GM23338 (cell line): ENCODE measurements around the gene ARF5. TPM values are rescaled to one million over a fixed set of nuclear protein-coding genes. Genes with fewer than 3 reads are reported as not detected.

ENCODE experiments used
- ATAC-seq: fragments of 200-7000 bp; cut with Tn5 transposase; 3 replicates; pipeline ENCODE4 v1.9.1; 2020
- DNase-seq: peaks from one replicate; pipeline ENCODE4 v3.0.0-alpha.2; 2015; ENCODE audit warnings: low spot score
- H2AFZ ChIP-seq: fragments of 200-600 bp; sonication (generic); 2 replicates; pipeline ENCODE4 v1.8.0; 2016; ENCODE audit warnings: antibody characterized with exemption, mild to moderate bottlenecking, moderate library complexity
- H3F3A ChIP-seq: fragments of 200-600 bp; sonication (generic); replicated peaks from 2 replicates; pipeline ENCODE4 v1.8.0; 2017; ENCODE audit warnings: antibody characterized with exemption, mixed run types, low read depth
- H3K27ac ChIP-seq: fragments of 200-600 bp; sonication (generic); 2 replicates; pipeline ENCODE4 v1.6.1; 2016; ENCODE audit warnings: low read depth
- H3K27me3 ChIP-seq: fragments of 200-600 bp; sonication (generic); 2 replicates; pipeline ENCODE4 v1.8.0; 2016; ENCODE audit warnings: mild to moderate bottlenecking, mixed run types, moderate library complexity; ENCODE audit not compliant: insufficient read depth
- H3K36me3 ChIP-seq: fragments of 200-600 bp; sonication (generic); 2 replicates; pipeline ENCODE4 v1.8.0; 2016; ENCODE audit warnings: mild to moderate bottlenecking; ENCODE audit not compliant: insufficient read depth
- H3K4me1 ChIP-seq: fragments of 200-600 bp; sonication (generic); 2 replicates; pipeline ENCODE4 v1.8.0; 2016; ENCODE audit warnings: mild to moderate bottlenecking, moderate library complexity; ENCODE audit not compliant: insufficient read depth
- H3K4me2 ChIP-seq: fragments of 200-600 bp; sonication (generic); 2 replicates; pipeline ENCODE4 v1.7.1; 2017; ENCODE audit warnings: mixed run types
- H3K4me3 ChIP-seq: fragments of 200-600 bp; sonication (generic); 2 replicates; pipeline ENCODE4 v1.6.1; 2016; ENCODE audit warnings: mixed run types
- H3K79me2 ChIP-seq: fragments of 200-600 bp; sonication (generic); replicated peaks from 2 replicates; pipeline ENCODE4 v1.8.0; 2017; ENCODE audit warnings: mild to moderate bottlenecking; ENCODE audit not compliant: insufficient read depth
- H3K9me2 ChIP-seq: fragments of 200-600 bp; sonication (generic); 2 replicates; pipeline ENCODE4 v1.8.0; 2017; ENCODE audit not compliant: insufficient read depth
- H4K20me1 ChIP-seq: fragments of 200-600 bp; sonication (generic); replicated peaks from 2 replicates; pipeline ENCODE4 v1.8.0; 2017; ENCODE audit warnings: mild to moderate bottlenecking; ENCODE audit not compliant: insufficient read depth
- H3K27ac Mint-ChIP-seq: 2 replicates; pipeline ENCODE4 v1.8.0; 2020; ENCODE audit warnings: inconsistent platforms, mild to moderate bottlenecking, moderate library complexity, mixed read lengths
- H3K27me3 Mint-ChIP-seq: 3 replicates; pipeline ENCODE4 v1.8.0; 2022; ENCODE audit warnings: low read depth, mild to moderate bottlenecking, moderate library complexity, mixed read lengths, inconsistent platforms; ENCODE audit not compliant: insufficient read depth, poor library complexity
- H3K36me3 Mint-ChIP-seq: 3 replicates; pipeline ENCODE4 v1.8.0; 2021; ENCODE audit warnings: low read depth, mild to moderate bottlenecking, inconsistent platforms, moderate library complexity, mixed read lengths
- H3K4me1 Mint-ChIP-seq: 3 replicates; pipeline ENCODE4 v1.8.0; 2020; ENCODE audit warnings: mild to moderate bottlenecking, inconsistent platforms, mixed read lengths
- H3K4me3 Mint-ChIP-seq: 3 replicates; pipeline ENCODE4 v1.8.0; 2021; ENCODE audit warnings: moderate library complexity, mild to moderate bottlenecking, inconsistent platforms, mixed read lengths
- H3K9me3 Mint-ChIP-seq: 3 replicates; pipeline ENCODE4 v1.8.0; 2020; ENCODE audit warnings: moderate library complexity, mild to moderate bottlenecking, inconsistent platforms, mixed read lengths
- CREB1 ChIP-seq: fragments of 250-450 bp; sonication (Bioruptor Pico); IDR thresholded peaks from 2 replicates; pipeline ENCODE4 v1.5.0; 2020; ENCODE audit warnings: low read depth, mild to moderate bottlenecking, moderate library complexity
- ETS1 ChIP-seq: IDR thresholded peaks from 2 replicates; pipeline ENCODE4 v1.6.1; 2016; ENCODE audit warnings: antibody characterized with exemption
- EZH2 ChIP-seq: fragments of 200-600 bp; sonication (generic); IDR thresholded peaks from one replicate; pipeline ENCODE4 v1.8.0; 2017; ENCODE audit warnings: antibody characterized with exemption, mild to moderate bottlenecking, low read depth; ENCODE audit not compliant: unreplicated experiment
- EZH2phosphoT487 ChIP-seq: fragments of 200-600 bp; sonication (generic); IDR thresholded peaks from one replicate; pipeline ENCODE4 v1.8.1; 2018; ENCODE audit warnings: antibody characterized with exemption; ENCODE audit not compliant: unreplicated experiment
- JUNB ChIP-seq: IDR thresholded peaks from one replicate; pipeline ENCODE4 v1.6.1; 2016; ENCODE audit warnings: antibody characterized with exemption; ENCODE audit not compliant: unreplicated experiment
- NANOG ChIP-seq: IDR thresholded peaks from 2 replicates; pipeline ENCODE4 v1.6.1; 2016; ENCODE audit warnings: antibody characterized with exemption, borderline replicate concordance
- POLR2AphosphoS5 ChIP-seq: IDR thresholded peaks from 2 replicates; pipeline ENCODE4 v1.6.1; 2016; ENCODE audit warnings: antibody characterized with exemption, low read depth
- REST ChIP-seq: IDR thresholded peaks from one replicate; pipeline ENCODE4 v1.6.1; 2018; ENCODE audit warnings: antibody characterized with exemption; ENCODE audit not compliant: unreplicated experiment
- STAT1 ChIP-seq: IDR thresholded peaks from one replicate; pipeline ENCODE4 v1.6.1; 2016; ENCODE audit warnings: antibody characterized with exemption; ENCODE audit not compliant: unreplicated experiment
- ZNF114 ChIP-seq: fragments of 250-450 bp; sonication (Bioruptor Pico); IDR thresholded peaks from 2 replicates; pipeline ENCODE4 v1.5.0; 2020; ENCODE audit warnings: mild to moderate bottlenecking, moderate library complexity
- ZNF331 ChIP-seq: fragments of 250-450 bp; sonication (Bioruptor Pico); IDR thresholded peaks from 2 replicates; pipeline ENCODE4 v1.5.0; 2020; ENCODE audit warnings: low read depth, mild to moderate bottlenecking, moderate library complexity
- ZNF462 ChIP-seq: fragments of 250-450 bp; sonication (Bioruptor Pico); IDR thresholded peaks from 2 replicates; pipeline ENCODE4 v1.5.0; 2020; ENCODE audit warnings: mild to moderate bottlenecking, moderate library complexity
- polyA plus RNA-seq: library from polyadenylated mRNA; unstranded; fragments of >200 nt; fragmentation: Nextera tagmentation; extraction: Ambion mirVana; gene quantifications from 2 replicates; pipeline ENCODE4 v1.2.1, GENCODE V29; 2016
- total RNA-seq: library from RNA; depleted of rRNA; stranded (reverse); fragments of >200 nt; shearing (Covaris generic); gene quantifications from 2 replicates; pipeline ENCODE4 v1.2.3, GENCODE V29; 2014
- TF ChIP-seq, protein P1 (sequence below), 2 experiments: fragments of 200-600 bp in 1 of 2; sonication (generic) in 1 of 2; conservative IDR thresholded peaks; 2 replicates each; pipeline versions ENCODE4 v1.5.1 to v1.6.1; 2016 to 2017; ENCODE audit warnings: antibody characterized with exemption in 2 of 2, low read depth in 2 of 2, mild to moderate bottlenecking in 2 of 2, moderate library complexity in 1 of 2

Gene ARF5
- total and polyA plus RNA-seq, 2 experiments from 2014 or later: 196 to 201 TPM

- Mint-ChIP-seq H3K36me3 (no peaks in the 10 kb centered on the region), H3K4me1 (peaks cover 17% of the 10 kb centered on the region), H3K9me3 (no peaks in the 10 kb centered on the region), H3K27ac (no peak overlapping the region), H3K4me3 (peak overlapping the region; percentile 90), H3K27me3 (peaks cover 39% of the 10 kb centered on the region)
- H3K27me3 ChIP-seq: peaks cover 60% of the 10 kb centered on the region
- peak; percentile 88 for ATAC-seq
- H3K36me3 ChIP-seq: no peaks in the 10 kb centered on the region
- H3K4me2 ChIP-seq: peak overlapping the region; percentile 99
- H3F3A ChIP-seq: no peaks in the 10 kb centered on the region
- no peak overlapping the region for H3K27ac ChIP-seq
- no peaks in the 10 kb centered on the region for H4K20me1 ChIP-seq
- no peaks in the 10 kb centered on the region; the same call in 1 of the 2 replicates for H3K4me1 ChIP-seq
- peak; percentile 80 for DNase-seq
- H2AFZ ChIP-seq: peak overlapping the region; percentile 98
- H3K79me2 ChIP-seq: no peaks in the 10 kb centered on the region
- H3K9me2 ChIP-seq: no peaks in the 10 kb centered on the region
- no peak for TF ChIP-seq POLR2AphosphoS5
- no peak for TF ChIP-seq STAT1
- no peak for TF ChIP-seq ZNF331 (CRISPR knock-in tag)
- TF ChIP-seq, protein P1, sequence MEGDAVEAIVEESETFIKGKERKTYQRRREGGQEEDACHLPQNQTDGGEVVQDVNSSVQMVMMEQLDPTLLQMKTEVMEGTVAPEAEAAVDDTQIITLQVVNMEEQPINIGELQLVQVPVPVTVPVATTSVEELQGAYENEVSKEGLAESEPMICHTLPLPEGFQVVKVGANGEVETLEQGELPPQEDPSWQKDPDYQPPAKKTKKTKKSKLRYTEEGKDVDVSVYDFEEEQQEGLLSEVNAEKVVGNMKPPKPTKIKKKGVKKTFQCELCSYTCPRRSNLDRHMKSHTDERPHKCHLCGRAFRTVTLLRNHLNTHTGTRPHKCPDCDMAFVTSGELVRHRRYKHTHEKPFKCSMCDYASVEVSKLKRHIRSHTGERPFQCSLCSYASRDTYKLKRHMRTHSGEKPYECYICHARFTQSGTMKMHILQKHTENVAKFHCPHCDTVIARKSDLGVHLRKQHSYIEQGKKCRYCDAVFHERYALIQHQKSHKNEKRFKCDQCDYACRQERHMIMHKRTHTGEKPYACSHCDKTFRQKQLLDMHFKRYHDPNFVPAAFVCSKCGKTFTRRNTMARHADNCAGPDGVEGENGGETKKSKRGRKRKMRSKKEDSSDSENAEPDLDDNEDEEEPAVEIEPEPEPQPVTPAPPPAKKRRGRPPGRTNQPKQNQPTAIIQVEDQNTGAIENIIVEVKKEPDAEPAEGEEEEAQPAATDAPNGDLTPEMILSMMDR (conservative IDR thresholded peaks at IDR 0.05; ENCODE audit: low read depth in 2 of 2): no peak
- TF ChIP-seq JUNB: no peak
- no peak for TF ChIP-seq ETS1
- TF ChIP-seq ZNF462 (CRISPR knock-in tag): no peak
- TF ChIP-seq ZNF114 (CRISPR knock-in tag): no peak
- TF ChIP-seq CREB1: no peak
- TF ChIP-seq EZH2: no peak
- TF ChIP-seq EZH2phosphoT487: no peak
- TF ChIP-seq NANOG: no peak
- TF ChIP-seq REST: no peak
- peak overlapping the region; percentile 90 for H3K4me3 ChIP-seq
Measured at GRCh38 chr7:127620406-127621233, 32.4 kb downstream of the ARF5 start.
